ENCODE data around the gene CHN2. TPM values are rescaled to one million over a fixed set of nuclear protein-coding genes. Genes with fewer than 3 reads are reported as not detected.

CHN2 gene
- total RNA-seq, 1 experiment from 2014 or later = 18.8 TPM

DNA sequence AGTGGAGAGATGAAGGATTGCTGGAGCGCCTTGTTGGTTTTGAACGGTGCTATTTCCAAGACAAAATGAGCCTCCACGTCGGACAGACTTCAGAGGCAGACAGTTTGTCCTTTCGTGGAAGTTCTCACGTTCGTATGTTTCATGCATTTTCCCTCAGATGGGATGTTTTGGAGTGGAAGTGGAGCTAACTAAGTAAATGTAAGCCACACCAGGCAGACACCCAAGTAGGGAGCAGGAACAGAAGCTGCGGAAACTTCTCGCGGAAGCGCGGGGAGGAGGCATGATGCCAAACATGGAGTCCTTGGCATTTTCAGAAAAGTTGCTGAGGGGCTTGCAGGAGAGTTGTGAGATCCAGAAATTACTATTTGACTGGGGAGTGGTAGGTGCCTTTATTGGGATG lies 223.5 kb downstream of the CHN2 start:
- TF ChIP-seq, protein P1, sequence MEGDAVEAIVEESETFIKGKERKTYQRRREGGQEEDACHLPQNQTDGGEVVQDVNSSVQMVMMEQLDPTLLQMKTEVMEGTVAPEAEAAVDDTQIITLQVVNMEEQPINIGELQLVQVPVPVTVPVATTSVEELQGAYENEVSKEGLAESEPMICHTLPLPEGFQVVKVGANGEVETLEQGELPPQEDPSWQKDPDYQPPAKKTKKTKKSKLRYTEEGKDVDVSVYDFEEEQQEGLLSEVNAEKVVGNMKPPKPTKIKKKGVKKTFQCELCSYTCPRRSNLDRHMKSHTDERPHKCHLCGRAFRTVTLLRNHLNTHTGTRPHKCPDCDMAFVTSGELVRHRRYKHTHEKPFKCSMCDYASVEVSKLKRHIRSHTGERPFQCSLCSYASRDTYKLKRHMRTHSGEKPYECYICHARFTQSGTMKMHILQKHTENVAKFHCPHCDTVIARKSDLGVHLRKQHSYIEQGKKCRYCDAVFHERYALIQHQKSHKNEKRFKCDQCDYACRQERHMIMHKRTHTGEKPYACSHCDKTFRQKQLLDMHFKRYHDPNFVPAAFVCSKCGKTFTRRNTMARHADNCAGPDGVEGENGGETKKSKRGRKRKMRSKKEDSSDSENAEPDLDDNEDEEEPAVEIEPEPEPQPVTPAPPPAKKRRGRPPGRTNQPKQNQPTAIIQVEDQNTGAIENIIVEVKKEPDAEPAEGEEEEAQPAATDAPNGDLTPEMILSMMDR (IDR thresholded peaks at IDR 0.05; ENCODE audit: insufficient read depth in 1 of 2, low read depth in 1 of 2, low read length in 1 of 2, severe bottlenecking in 1 of 2, unreplicated experiment in 1 of 2) = no peak
- peaks cover 10% of the 10 kb centered on the region for H3K4me1 ChIP-seq
- H3K36me3 Mint-ChIP-seq (ENCODE audit: insufficient read depth, unreplicated experiment) = no peaks in the 10 kb centered on the region
- H3K27me3 Mint-ChIP-seq (ENCODE audit: insufficient read depth, unreplicated experiment) = no peaks in the 10 kb centered on the region
- no peak overlapping the region for H3K4me3 ChIP-seq (ENCODE audit: low read depth, low read length)
- no peaks in the 10 kb centered on the region for H3K27me3 ChIP-seq (replicated peaks; ENCODE audit: control insufficient read depth, insufficient read depth, low read length)
- H3K4me3 Mint-ChIP-seq (ENCODE audit: unreplicated experiment) = no peak overlapping the region
- no peaks in the 10 kb centered on the region for H3K36me3 ChIP-seq (ENCODE audit: control insufficient read depth, insufficient read depth, low read length)
- peaks cover 10% of the 10 kb centered on the region for H3K4me1 Mint-ChIP-seq (ENCODE audit: low read depth, unreplicated experiment)
- DNase-seq = no peak
- intact Hi-C loops (cut with micrococcal nuclease; ENCODE audit: unreplicated experiment) = no loop called here
- no peak overlapping the region for H3K27ac Mint-ChIP-seq (ENCODE audit: unreplicated experiment)
- POLR2A ChIA-PET = no interaction called here
- H3K9me3 Mint-ChIP-seq (ENCODE audit: unreplicated experiment) = no peaks in the 10 kb centered on the region
- H3K9me3 ChIP-seq = no peaks in the 10 kb centered on the region
- BruUV-seq (replicated peaks) = no TSS peak
- CTCF ChIA-PET = no interaction called here

DNA sequence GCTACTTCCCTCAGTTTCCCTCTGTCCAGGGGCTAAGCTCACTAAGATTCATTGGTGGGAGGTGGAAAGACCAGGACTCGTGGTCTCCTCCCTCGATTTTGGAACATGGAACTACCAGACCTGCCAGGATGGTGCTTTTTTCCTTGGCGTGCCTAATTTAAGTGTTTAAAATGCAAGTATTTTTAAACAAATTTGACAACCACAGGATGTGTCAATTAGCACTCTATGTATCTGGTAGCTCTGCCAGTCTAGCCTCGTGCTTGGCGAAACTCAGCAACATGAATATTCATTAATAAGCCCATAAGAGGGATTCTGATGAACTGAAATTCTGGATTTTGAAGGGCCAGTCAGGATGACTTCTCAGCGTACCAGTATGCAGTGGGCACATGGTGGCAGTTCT lies 224.1 kb downstream of the CHN2 start:
- H3K4me1 ChIP-seq = peaks cover 4% of the 10 kb centered on the region
- Mint-ChIP-seq H3K4me3 (ENCODE audit: unreplicated experiment) (no peak overlapping the region), H3K9me3 (ENCODE audit: unreplicated experiment) (no peaks in the 10 kb centered on the region), H3K4me1 (ENCODE audit: low read depth, unreplicated experiment) (peaks cover 4% of the 10 kb centered on the region), H3K36me3 (ENCODE audit: insufficient read depth, unreplicated experiment) (no peaks in the 10 kb centered on the region), H3K27ac (ENCODE audit: unreplicated experiment) (no peak overlapping the region), H3K27me3 (ENCODE audit: insufficient read depth, unreplicated experiment) (no peaks in the 10 kb centered on the region)
- H3K27me3 ChIP-seq (replicated peaks; ENCODE audit: control insufficient read depth, insufficient read depth, low read length) = no peaks in the 10 kb centered on the region
- POLR2A ChIA-PET = no interaction called here
- CTCF ChIA-PET = no interaction called here
- no peaks in the 10 kb centered on the region for H3K9me3 ChIP-seq
- no peak for DNase-seq
- no TSS peak for BruUV-seq (replicated peaks)
- intact Hi-C loops (cut with micrococcal nuclease; ENCODE audit: unreplicated experiment) = no loop called here
- H3K4me3 ChIP-seq (ENCODE audit: low read depth, low read length) = no peak overlapping the region
- TF ChIP-seq, protein P1 (IDR thresholded peaks at IDR 0.05; ENCODE audit: insufficient read depth in 1 of 2, low read depth in 1 of 2, low read length in 1 of 2, severe bottlenecking in 1 of 2, unreplicated experiment in 1 of 2) = no peak
- no peaks in the 10 kb centered on the region for H3K36me3 ChIP-seq (ENCODE audit: control insufficient read depth, insufficient read depth, low read length)

DNA sequence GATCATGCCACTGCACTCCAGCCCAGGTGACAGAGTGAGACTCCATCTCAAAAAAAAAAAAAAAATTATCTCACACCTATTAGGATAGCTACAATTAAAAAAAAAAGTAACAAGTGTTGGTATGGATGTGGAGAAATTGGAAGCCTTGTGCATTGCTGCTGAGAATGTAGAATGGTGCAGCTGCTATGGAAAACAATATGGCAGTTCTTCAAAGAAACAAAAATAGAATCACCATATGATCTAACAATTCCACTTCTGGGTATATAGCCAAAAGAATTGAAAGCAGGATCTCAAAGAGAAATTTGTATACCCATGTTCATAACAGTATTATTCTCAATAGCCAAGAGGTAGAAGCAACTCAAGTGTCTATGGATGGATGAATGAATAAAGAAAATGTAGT lies 225.4 kb downstream of the CHN2 start:
- no peaks in the 10 kb centered on the region for H3K36me3 Mint-ChIP-seq (ENCODE audit: insufficient read depth, unreplicated experiment)
- no peak for DNase-seq

More for the DNA sequence above, 225.4 kb downstream of the CHN2 start:
- H3K4me1 ChIP-seq = no peaks in the 10 kb centered on the region
- TF ChIP-seq, protein P1 (IDR thresholded peaks at IDR 0.05; ENCODE audit: insufficient read depth in 1 of 2, low read depth in 1 of 2, low read length in 1 of 2, severe bottlenecking in 1 of 2, unreplicated experiment in 1 of 2) = no peak
- Mint-ChIP-seq H3K27ac (ENCODE audit: unreplicated experiment) (no peak overlapping the region), H3K9me3 (ENCODE audit: unreplicated experiment) (no peaks in the 10 kb centered on the region), H3K4me3 (ENCODE audit: unreplicated experiment) (no peak overlapping the region), H3K4me1 (ENCODE audit: low read depth, unreplicated experiment) (no peaks in the 10 kb centered on the region), H3K27me3 (ENCODE audit: insufficient read depth, unreplicated experiment) (no peaks in the 10 kb centered on the region)
- BruUV-seq (replicated peaks) = no TSS peak
- ChIA-PET CTCF (no interaction called here), POLR2A (no interaction called here)
- no peaks in the 10 kb centered on the region for H3K9me3 ChIP-seq
- no peaks in the 10 kb centered on the region for H3K27me3 ChIP-seq (replicated peaks; ENCODE audit: control insufficient read depth, insufficient read depth, low read length)
- intact Hi-C loops (cut with micrococcal nuclease; ENCODE audit: unreplicated experiment) = no loop called here
- H3K4me3 ChIP-seq (ENCODE audit: low read depth, low read length) = no peak overlapping the region
- H3K36me3 ChIP-seq (ENCODE audit: control insufficient read depth, insufficient read depth, low read length) = no peaks in the 10 kb centered on the region

All from Caco-2 (cell line).